NCI-H2196 (cell line): ENCODE results near the gene STEAP4.
"Not testable (repeated sequence)": the region's sequence is repeated elsewhere in the genome, so short reads cannot be mapped to it uniquely, and the experiment has no call there.

Experiments used
- DNase-seq: peaks from one replicate; lab custom pipeline; 2025; ENCODE audit not compliant: unreplicated experiment; lab: John Stamatoyannopoulos, UW

The STEAP4 gene

GRCh38 chr7:88269586-88269985 lies 37.1 kb downstream of the STEAP4 start:
- no peak for DNase-seq

- DNase-seq = no peak
These were observed 37.8 kb downstream of the STEAP4 start for GRCh38 chr7:88268858-88269257.

GRCh38 chr7:88268051-88268450 lies 38.6 kb downstream of the STEAP4 start:
- no peak for DNase-seq

- no peak for DNase-seq
These were observed 39.3 kb downstream of the STEAP4 start for GRCh38 chr7:88267421-88267820.

- not testable (repeated sequence) for DNase-seq
These were observed 41.7 kb downstream of the STEAP4 start for GRCh38 chr7:88264987-88265386.

GRCh38 chr7:88262562-88262961 lies 44.1 kb downstream of the STEAP4 start:
- no peak for DNase-seq

GRCh38 chr7:88260719-88261118 lies 46.0 kb downstream of the STEAP4 start:
- DNase-seq = no peak

- no peak for DNase-seq
These were observed 46.9 kb downstream of the STEAP4 start for GRCh38 chr7:88259656-88260380.

GRCh38 chr7:88258296-88258695 lies 48.4 kb downstream of the STEAP4 start:
- not testable (repeated sequence) for DNase-seq

GRCh38 chr7:88256906-88257305 lies 49.8 kb downstream of the STEAP4 start:
- DNase-seq = no peak

GRCh38 chr7:88254721-88255424 lies 51.8 kb downstream of the STEAP4 start:
- no peak for DNase-seq

GRCh38 chr7:88253640-88254039 lies 53.1 kb downstream of the STEAP4 start:
- DNase-seq = no peak

- no peak for DNase-seq
These were observed 62.4 kb downstream of the STEAP4 start for GRCh38 chr7:88244258-88244657.

GRCh38 chr7:88243345-88243909 lies 63.3 kb downstream of the STEAP4 start:
- DNase-seq = peak; percentile 49

- DNase-seq = no peak
These were observed 66.8 kb downstream of the STEAP4 start for GRCh38 chr7:88239852-88240251.

GRCh38 chr7:88233828-88234227 lies 72.9 kb downstream of the STEAP4 start:
- no peak for DNase-seq

- no peak for DNase-seq
These were observed 76.0 kb downstream of the STEAP4 start for GRCh38 chr7:88230646-88231045.

GRCh38 chr7:88229302-88229995 lies 77.2 kb downstream of the STEAP4 start:
- DNase-seq = no peak

GRCh38 chr7:88226886-88227516 lies 79.7 kb downstream of the STEAP4 start:
- DNase-seq = no peak

GRCh38 chr7:88226201-88226600 lies 80.5 kb downstream of the STEAP4 start:
- no peak for DNase-seq

GRCh38 chr7:88224601-88225275 lies 82.0 kb downstream of the STEAP4 start:
- DNase-seq = no peak
